Measurements from ENCODE around the gene BCCIP. TPM values are rescaled to one million over a fixed set of nuclear protein-coding genes. Genes with fewer than 3 reads are reported as not detected.
A peak's percentile ranks its signal among the peaks of the same experiment; 100 is the strongest.

BCCIP gene
- total and polyA plus RNA-seq, 2 of the 8 experiments (the other 6 are each of a cell fraction or from before 2014, with no cell fraction given) = 33.9 to 120 TPM

- TF ChIP-seq KDM1A (IDR thresholded peaks at IDR 0.05; ENCODE audit: borderline replicate concordance, low read length) (no peak), RAD21 (IDR thresholded peaks at IDR 0.05 in 1 of 2, conservative IDR thresholded peaks at IDR 0.05 in 1 of 2; ENCODE audit: low read depth in 2 of 2, low read length in 2 of 2) (no peak), PHF8 (conservative IDR thresholded peaks at IDR 0.05; ENCODE audit: low read depth, low read length) (peak; percentile 80), KDM5A (IDR thresholded peaks at IDR 0.05; ENCODE audit: low read length) (no peak; the same call in 1 of the 2 replicates), TEAD4 (IDR thresholded peaks at IDR 0.05; ENCODE audit: low read depth, low read length) (peak; percentile 57; the same call in 1 of the 2 replicates), CHD7 (IDR thresholded peaks at IDR 0.05; ENCODE audit: insufficient replicate concordance, low read length) (no peak), BACH1 (IDR thresholded peaks at IDR 0.05; ENCODE audit: low read length) (peak; percentile 79), JUN (IDR thresholded peaks at IDR 0.05; ENCODE audit: low read depth, low read length) (no peak), EGR1 (IDR thresholded peaks at IDR 0.05; ENCODE audit: borderline replicate concordance, low read depth, low read length) (peak; percentile 91), NRF1 (IDR thresholded peaks at IDR 0.05; ENCODE audit: low read depth, low read length) (peak; percentile 82)
These were observed at the start of gene BCCIP, which contains the start of gene UROS (continued) for GRCh38 chr10:125822878-125823662.

Data from H1 (cell line).